GM20000 (cell line): Measurements from ENCODE around the gene PRKACA.
"Not testable (repeated sequence)": the region's sequence is repeated elsewhere in the genome, so short reads cannot be mapped to it uniquely, and the experiment has no call there.

Source experiments
- DNase-seq: peaks from one replicate; pipeline ENCODE4 v3.0.0; 2012; ENCODE audit warnings: low spot score
- CTCF ChIP-seq: IDR thresholded peaks from 2 replicates; pipeline ENCODE4 v1.5.1; 2012; ENCODE audit warnings: mild to moderate bottlenecking, control low read depth; ENCODE audit errors: extremely low read depth, missing control alignments

The PRKACA gene

GRCh38 chr19:14150770-14151661, 33.5 kb upstream of the PRKACA start:
- no peak for TF ChIP-seq CTCF
- DNase-seq, result no peak

GRCh38 chr19:14150041-14150769, 32.6 kb upstream of the PRKACA start:
- peak; percentile 46 for DNase-seq
- TF ChIP-seq CTCF, result no peak

- no peak for TF ChIP-seq CTCF
- DNase-seq, result peak; percentile 65
Observed at GRCh38 chr19:14149509-14149994, 32.0 kb upstream of the PRKACA start.

- no peak for TF ChIP-seq CTCF
- no peak for DNase-seq
Observed at GRCh38 chr19:14148751-14149410, 31.3 kb upstream of the PRKACA start.

- DNase-seq, result peak; percentile 79
Observed at GRCh38 chr19:14147797-14148605, 30.4 kb upstream of the PRKACA start.

GRCh38 chr19:14146789-14147216, 29.2 kb upstream of the PRKACA start:
- no peak for TF ChIP-seq CTCF
- no peak for DNase-seq

More at GRCh38 chr19:14147797-14148605, 30.4 kb upstream of the PRKACA start:
- TF ChIP-seq CTCF, result peak; percentile 50

- not testable (repeated sequence) for DNase-seq
Observed at GRCh38 chr19:14146169-14146568, 28.6 kb upstream of the PRKACA start.
